Measurements from ENCODE around the gene RTTN. TPM values are rescaled to one million over a fixed set of nuclear protein-coding genes. Genes with fewer than 3 reads are reported as not detected.

The RTTN gene
- total RNA-seq, 1 experiment from 2014 or later, result 21.5 TPM

GRCh38 chr18:70205421-70206397, at the start of gene RTTN (continued):
- TF ChIP-seq JUN (CRISPR knock-in tag; IDR thresholded peaks at IDR 0.05) (0 out of 2 replicates have a peak, but pooled peaks have one; percentile 38), ZNF317 (CRISPR knock-in tag; IDR thresholded peaks at IDR 0.05; ENCODE audit: borderline replicate concordance, low read depth) (no peak), ZNF121 (CRISPR knock-in tag; IDR thresholded peaks at IDR 0.05) (no peak), CTCF (IDR thresholded peaks at IDR 0.05) (no peak), ZNF219 (CRISPR knock-in tag; IDR thresholded peaks at IDR 0.05; ENCODE audit: borderline replicate concordance) (no peak), ZBTB21 (CRISPR knock-in tag; IDR thresholded peaks at IDR 0.05; ENCODE audit: borderline replicate concordance) (peak; percentile 34; the same call in 1 of the 2 replicates), GABPB1 (CRISPR knock-in tag; IDR thresholded peaks at IDR 0.05) (peak; percentile 92), ZNF263 (CRISPR knock-in tag; IDR thresholded peaks at IDR 0.05; ENCODE audit: low read depth) (no peak), ELF4 (CRISPR knock-in tag; IDR thresholded peaks at IDR 0.05; ENCODE audit: low read depth) (no peak), MYBL2 (CRISPR knock-in tag; IDR thresholded peaks at IDR 0.05) (no peak; the same call in none of the 2 replicates), SP1 (CRISPR knock-in tag; conservative IDR thresholded peaks at IDR 0.05) (peak; percentile 63), ZNF396 (CRISPR knock-in tag; IDR thresholded peaks at IDR 0.05; ENCODE audit: borderline replicate concordance) (no peak), CREM (CRISPR knock-in tag; IDR thresholded peaks at IDR 0.05) (0 out of 2 replicates have a peak, but pooled peaks have one; percentile 34), FOXP1 (CRISPR knock-in tag; IDR thresholded peaks at IDR 0.05; ENCODE audit: borderline replicate concordance) (peak; percentile 90), ZNF416 (CRISPR knock-in tag; IDR thresholded peaks at IDR 0.05) (no peak), SMAD4 (CRISPR knock-in tag; IDR thresholded peaks at IDR 0.05) (0 out of 2 replicates have a peak, but pooled peaks have one; percentile 26), NFE2L1 (CRISPR knock-in tag; IDR thresholded peaks at IDR 0.05) (no peak; the same call in 1 of the 2 replicates), TP53 (CRISPR knock-in tag; IDR thresholded peaks at IDR 0.05) (no peak), CDX4 (CRISPR knock-in tag; IDR thresholded peaks at IDR 0.05; ENCODE audit: borderline replicate concordance) (no peak), ESRRA (CRISPR knock-in tag; IDR thresholded peaks at IDR 0.05; ENCODE audit: borderline replicate concordance) (no peak), MLX (CRISPR knock-in tag; IDR thresholded peaks at IDR 0.05) (no peak)
- TF ChIP-seq, protein P1, sequence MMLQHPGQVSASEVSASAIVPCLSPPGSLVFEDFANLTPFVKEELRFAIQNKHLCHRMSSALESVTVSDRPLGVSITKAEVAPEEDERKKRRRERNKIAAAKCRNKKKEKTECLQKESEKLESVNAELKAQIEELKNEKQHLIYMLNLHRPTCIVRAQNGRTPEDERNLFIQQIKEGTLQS (CRISPR knock-in tag; conservative IDR thresholded peaks at IDR 0.05), result no peak
- TF ChIP-seq, protein P2, sequence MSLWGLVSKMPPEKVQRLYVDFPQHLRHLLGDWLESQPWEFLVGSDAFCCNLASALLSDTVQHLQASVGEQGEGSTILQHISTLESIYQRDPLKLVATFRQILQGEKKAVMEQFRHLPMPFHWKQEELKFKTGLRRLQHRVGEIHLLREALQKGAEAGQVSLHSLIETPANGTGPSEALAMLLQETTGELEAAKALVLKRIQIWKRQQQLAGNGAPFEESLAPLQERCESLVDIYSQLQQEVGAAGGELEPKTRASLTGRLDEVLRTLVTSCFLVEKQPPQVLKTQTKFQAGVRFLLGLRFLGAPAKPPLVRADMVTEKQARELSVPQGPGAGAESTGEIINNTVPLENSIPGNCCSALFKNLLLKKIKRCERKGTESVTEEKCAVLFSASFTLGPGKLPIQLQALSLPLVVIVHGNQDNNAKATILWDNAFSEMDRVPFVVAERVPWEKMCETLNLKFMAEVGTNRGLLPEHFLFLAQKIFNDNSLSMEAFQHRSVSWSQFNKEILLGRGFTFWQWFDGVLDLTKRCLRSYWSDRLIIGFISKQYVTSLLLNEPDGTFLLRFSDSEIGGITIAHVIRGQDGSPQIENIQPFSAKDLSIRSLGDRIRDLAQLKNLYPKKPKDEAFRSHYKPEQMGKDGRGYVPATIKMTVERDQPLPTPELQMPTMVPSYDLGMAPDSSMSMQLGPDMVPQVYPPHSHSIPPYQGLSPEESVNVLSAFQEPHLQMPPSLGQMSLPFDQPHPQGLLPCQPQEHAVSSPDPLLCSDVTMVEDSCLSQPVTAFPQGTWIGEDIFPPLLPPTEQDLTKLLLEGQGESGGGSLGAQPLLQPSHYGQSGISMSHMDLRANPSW (CRISPR knock-in tag; conservative IDR thresholded peaks at IDR 0.05; ENCODE audit: low read depth), result 0 out of 2 replicates have a peak, but pooled peaks have one; percentile 62
- TF ChIP-seq, protein P3, sequence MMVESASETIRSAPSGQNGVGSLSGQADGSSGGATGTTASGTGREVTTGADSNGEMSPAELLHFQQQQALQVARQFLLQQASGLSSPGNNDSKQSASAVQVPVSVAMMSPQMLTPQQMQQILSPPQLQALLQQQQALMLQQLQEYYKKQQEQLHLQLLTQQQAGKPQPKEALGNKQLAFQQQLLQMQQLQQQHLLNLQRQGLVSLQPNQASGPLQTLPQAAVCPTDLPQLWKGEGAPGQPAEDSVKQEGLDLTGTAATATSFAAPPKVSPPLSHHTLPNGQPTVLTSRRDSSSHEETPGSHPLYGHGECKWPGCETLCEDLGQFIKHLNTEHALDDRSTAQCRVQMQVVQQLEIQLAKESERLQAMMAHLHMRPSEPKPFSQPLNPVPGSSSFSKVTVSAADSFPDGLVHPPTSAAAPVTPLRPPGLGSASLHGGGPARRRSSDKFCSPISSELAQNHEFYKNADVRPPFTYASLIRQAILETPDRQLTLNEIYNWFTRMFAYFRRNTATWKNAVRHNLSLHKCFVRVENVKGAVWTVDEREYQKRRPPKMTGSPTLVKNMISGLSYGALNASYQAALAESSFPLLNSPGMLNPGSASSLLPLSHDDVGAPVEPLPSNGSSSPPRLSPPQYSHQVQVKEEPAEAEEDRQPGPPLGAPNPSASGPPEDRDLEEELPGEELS (CRISPR knock-in tag; IDR thresholded peaks at IDR 0.05), result no peak
- TF ChIP-seq, protein P4, sequence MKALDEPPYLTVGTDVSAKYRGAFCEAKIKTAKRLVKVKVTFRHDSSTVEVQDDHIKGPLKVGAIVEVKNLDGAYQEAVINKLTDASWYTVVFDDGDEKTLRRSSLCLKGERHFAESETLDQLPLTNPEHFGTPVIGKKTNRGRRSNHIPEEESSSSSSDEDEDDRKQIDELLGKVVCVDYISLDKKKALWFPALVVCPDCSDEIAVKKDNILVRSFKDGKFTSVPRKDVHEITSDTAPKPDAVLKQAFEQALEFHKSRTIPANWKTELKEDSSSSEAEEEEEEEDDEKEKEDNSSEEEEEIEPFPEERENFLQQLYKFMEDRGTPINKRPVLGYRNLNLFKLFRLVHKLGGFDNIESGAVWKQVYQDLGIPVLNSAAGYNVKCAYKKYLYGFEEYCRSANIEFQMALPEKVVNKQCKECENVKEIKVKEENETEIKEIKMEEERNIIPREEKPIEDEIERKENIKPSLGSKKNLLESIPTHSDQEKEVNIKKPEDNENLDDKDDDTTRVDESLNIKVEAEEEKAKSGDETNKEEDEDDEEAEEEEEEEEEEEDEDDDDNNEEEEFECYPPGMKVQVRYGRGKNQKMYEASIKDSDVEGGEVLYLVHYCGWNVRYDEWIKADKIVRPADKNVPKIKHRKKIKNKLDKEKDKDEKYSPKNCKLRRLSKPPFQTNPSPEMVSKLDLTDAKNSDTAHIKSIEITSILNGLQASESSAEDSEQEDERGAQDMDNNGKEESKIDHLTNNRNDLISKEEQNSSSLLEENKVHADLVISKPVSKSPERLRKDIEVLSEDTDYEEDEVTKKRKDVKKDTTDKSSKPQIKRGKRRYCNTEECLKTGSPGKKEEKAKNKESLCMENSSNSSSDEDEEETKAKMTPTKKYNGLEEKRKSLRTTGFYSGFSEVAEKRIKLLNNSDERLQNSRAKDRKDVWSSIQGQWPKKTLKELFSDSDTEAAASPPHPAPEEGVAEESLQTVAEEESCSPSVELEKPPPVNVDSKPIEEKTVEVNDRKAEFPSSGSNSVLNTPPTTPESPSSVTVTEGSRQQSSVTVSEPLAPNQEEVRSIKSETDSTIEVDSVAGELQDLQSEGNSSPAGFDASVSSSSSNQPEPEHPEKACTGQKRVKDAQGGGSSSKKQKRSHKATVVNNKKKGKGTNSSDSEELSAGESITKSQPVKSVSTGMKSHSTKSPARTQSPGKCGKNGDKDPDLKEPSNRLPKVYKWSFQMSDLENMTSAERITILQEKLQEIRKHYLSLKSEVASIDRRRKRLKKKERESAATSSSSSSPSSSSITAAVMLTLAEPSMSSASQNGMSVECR (CRISPR knock-in tag; IDR thresholded peaks at IDR 0.05; ENCODE audit: borderline replicate concordance), result peak; percentile 88
